Measurements from ENCODE around the gene FOXP1. TPM values are rescaled to one million over a fixed set of nuclear protein-coding genes. Genes with fewer than 3 reads are reported as not detected.

Gene FOXP1
- total and polyA plus RNA-seq, 2 of the 8 experiments (the other 6 are each of a cell fraction or from before 2014, with no cell fraction given), result 13.9 to 25.4 TPM

DNA sequence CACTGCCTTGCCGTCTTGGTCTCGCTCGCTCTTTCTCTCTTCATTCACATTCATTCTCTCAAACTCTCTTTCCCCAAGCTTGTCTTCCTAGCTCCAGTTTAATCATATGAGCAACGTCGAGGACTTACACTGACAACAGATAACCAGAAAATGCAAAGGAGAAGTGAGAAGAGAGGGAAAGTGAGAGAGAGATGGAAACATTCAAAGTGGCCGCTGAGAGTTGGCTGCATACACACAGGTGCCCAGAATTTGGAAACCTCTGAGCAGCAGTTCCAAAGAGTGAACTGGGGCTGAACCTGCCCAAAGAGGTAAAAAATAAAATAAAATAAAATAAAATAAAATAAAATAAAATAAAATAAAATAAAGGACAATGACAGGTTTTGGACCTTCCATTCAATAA lies 583.0 kb downstream of the FOXP1 start:
- no peak for FAIRE-seq
- no peak for TF ChIP-seq FOSL1 (IDR thresholded peaks at IDR 0.05; ENCODE audit: insufficient read depth, low read depth, low read length)
- no peak for TF ChIP-seq SP4 (IDR thresholded peaks at IDR 0.05; ENCODE audit: low read length)
- no peak for TF ChIP-seq TBP (IDR thresholded peaks at IDR 0.05; ENCODE audit: low read depth, low read length)
- no peak for TF ChIP-seq CTBP2 (IDR thresholded peaks at IDR 0.05; ENCODE audit: borderline replicate concordance, insufficient read depth, insufficient read length, low read length)
- TF ChIP-seq CTCF (IDR thresholded peaks at IDR 0.05; ENCODE audit: control extremely low read depth in 1 of 3, insufficient read depth in 1 of 3, low read depth in 1 of 3, low read length in 3 of 3), result no peak
- TF ChIP-seq YY1 (IDR thresholded peaks at IDR 0.05; ENCODE audit: low read depth, low read length), result no peak
- no peak for TF ChIP-seq E2F6 (IDR thresholded peaks at IDR 0.05)
- no peak for TF ChIP-seq RFX5 (IDR thresholded peaks at IDR 0.05; ENCODE audit: borderline replicate concordance, low read depth, low read length)
- TF ChIP-seq ATF3 (IDR thresholded peaks at IDR 0.05; ENCODE audit: insufficient read depth, low read depth, low read length), result no peak
- H3K27me3 ChIP-seq (replicated peaks in 1 of 4; ENCODE audit: control insufficient read depth in 3 of 4, extremely low read depth in 1 of 4, insufficient read depth in 3 of 4, low read length in 3 of 4), result no peaks in the 10 kb centered on the region
- no peaks in the 10 kb centered on the region; a peak in 1 of 8 replicates for H3K36me3 ChIP-seq (ENCODE audit: control insufficient read depth in 2 of 4, insufficient read depth in 4 of 4, low read length in 3 of 4)
- no peaks in the 10 kb centered on the region for H4K20me1 ChIP-seq (replicated peaks in 1 of 2; ENCODE audit: control insufficient read depth in 1 of 2, insufficient read depth in 2 of 2, low read length in 2 of 2)
- POLR2A ChIA-PET (ENCODE audit: partially characterized antibody), result no interaction called here
- CTCF ChIA-PET (ENCODE audit: partially characterized antibody), result interaction anchor here (1.0 kb wide), 1 partner anchor 17 kb away, joined by 3 read pairs; no protein-coding TSS in a partner anchor
- no peak overlapping the region for H3K23ac ChIP-seq (ENCODE audit: insufficient read length)
- H4K8ac ChIP-seq (ENCODE audit: extremely low read depth, insufficient read depth, low read length), result no peak overlapping the region
- no peak overlapping the region for H2BK20ac ChIP-seq (ENCODE audit: low read length)
- H3K9ac ChIP-seq (replicated peaks in 1 of 4; ENCODE audit: extremely low read depth in 1 of 4, low read depth in 3 of 4, low read length in 3 of 4), result no peak overlapping the region
- peaks cover 0 to 8% (median 4%) of the 10 kb centered on the region in 4 experiments; a peak in 4 of 7 replicates for H3K4me1 ChIP-seq (replicated peaks in 1 of 4; ENCODE audit: control insufficient read depth in 3 of 4, insufficient read depth in 4 of 4, low read length in 3 of 4)
- no peak overlapping the region for H3K14ac ChIP-seq (ENCODE audit: insufficient read length)
- no peak overlapping the region for H2BK5ac ChIP-seq (ENCODE audit: low read depth, low read length)
- H3K79me1 ChIP-seq (ENCODE audit: low read depth, low read length), result no peaks in the 10 kb centered on the region
- no peaks in the 10 kb centered on the region; the same call in 1 of the 2 replicates for H3K23me2 ChIP-seq (ENCODE audit: low read depth, low read length)
- no peak overlapping the region for H3K27ac ChIP-seq (ENCODE audit: low read depth, low read length)
- H3K18ac ChIP-seq (ENCODE audit: extremely low read depth, low read length), result no peak overlapping the region
- no peak overlapping the region for H2BK15ac ChIP-seq (ENCODE audit: low read length)
- no peak overlapping the region for H3K4me3 ChIP-seq (ENCODE audit: extremely low read depth in 1 of 4, insufficient read depth in 2 of 4, low read depth in 3 of 4, low read length in 4 of 4)
- no peaks in the 10 kb centered on the region for H3K9me3 ChIP-seq (ENCODE audit: insufficient read depth in 2 of 2, low read depth in 1 of 2, low read length in 1 of 2)
- no peak overlapping the region for H3K4me2 ChIP-seq (ENCODE audit: insufficient read depth in 1 of 2, low read depth in 2 of 2, low read length in 2 of 2)
- H2AK5ac ChIP-seq (ENCODE audit: low read depth, low read length), result no peak overlapping the region
- H3K4ac ChIP-seq (replicated peaks; ENCODE audit: insufficient read length, low read depth, low read length), result no peak overlapping the region
- no peak overlapping the region for H3K56ac ChIP-seq (replicated peaks; ENCODE audit: insufficient read length, low read depth, low read length)
- 94 to 100% methylated on average over 1 to 6 of the region's 6 CpGs for WGBS, 2 experiments (ENCODE audit: extremely low coverage in 1 of 2, insufficient coverage in 1 of 2, insufficient read length in 1 of 2, insufficient replicate concordance in 2 of 2, low coverage in 1 of 2, low lambda C conversion rate in 2 of 2, missing lambda C conversion rate in 1 of 2)
- H2BK12ac ChIP-seq (ENCODE audit: low read depth, low read length), result no peak overlapping the region
- no peak overlapping the region for H2BK120ac ChIP-seq (replicated peaks; ENCODE audit: low read depth, low read length)
- no peak overlapping the region for H4K5ac ChIP-seq (ENCODE audit: insufficient read length, low read depth, low read length)
- H3K79me2 ChIP-seq (ENCODE audit: control insufficient read depth in 1 of 2, insufficient read depth in 2 of 2, low read length in 2 of 2), result no peaks in the 10 kb centered on the region
- DNase-seq (ENCODE audit: low read depth in 1 of 2, low spot score in 2 of 2), result no peak
- no peak overlapping the region for H2AFZ ChIP-seq (ENCODE audit: low read length)
- H4K91ac ChIP-seq (replicated peaks; ENCODE audit: insufficient read length, low read length), result no peak overlapping the region

Data from H1 (cell line).